ENCODE data around the gene KCTD15. TPM values are rescaled to one million over a fixed set of nuclear protein-coding genes. Genes with fewer than 3 reads are reported as not detected.

The KCTD15 gene
- total RNA-seq, 4 donors from 2014 or later, result 6.7 to 51.0 (median 22.1) TPM

DNA sequence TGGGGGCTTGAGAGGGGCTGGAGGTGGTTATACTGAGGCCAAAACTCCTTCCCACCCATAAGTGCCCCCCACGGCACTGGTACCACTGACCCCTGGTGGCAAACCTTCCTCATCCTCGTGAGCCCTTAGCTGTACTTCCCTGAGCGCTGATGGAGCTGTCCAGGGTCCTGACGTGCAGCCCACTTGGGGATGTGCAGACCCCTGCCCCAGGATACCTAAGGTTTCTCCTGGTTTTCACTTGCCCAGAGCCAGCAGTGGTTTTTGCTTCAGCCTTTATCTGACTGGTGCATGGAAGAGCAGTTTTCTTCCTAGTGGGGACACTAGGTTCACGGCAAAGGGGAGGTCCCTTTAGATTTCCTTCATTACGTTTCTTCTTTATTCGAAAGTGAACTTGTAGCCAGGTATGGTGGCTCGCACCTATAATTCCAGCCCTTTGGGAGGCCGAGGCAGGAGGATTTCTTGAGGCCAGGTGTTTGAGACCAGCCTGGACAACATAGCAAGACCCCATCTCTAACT is 28.7 kb upstream of the KCTD15 start:
- TF ChIP-seq EP300 (IDR thresholded peaks at IDR 0.05) (no peak), CTCF (IDR thresholded peaks at IDR 0.05) (no peak), POLR2A (IDR thresholded peaks at IDR 0.05) (no peak)
- H3K4me1 ChIP-seq, result no peaks in the 10 kb centered on the region
- no peak overlapping the region for H3K4me3 ChIP-seq
- no peak overlapping the region for H3K27ac ChIP-seq
- no peaks in the 10 kb centered on the region for H3K9me3 ChIP-seq
- H3K36me3 ChIP-seq, result no peaks in the 10 kb centered on the region
- WGBS, 2 donors, result 38 to 41% methylated on average over 9 of the region's 9 CpGs
- H3K27me3 ChIP-seq, result peaks cover 0 to 25% of the 10 kb centered on the region in 2 donors
- no peak for DNase-seq (ENCODE audit: low spot score in 2 of 2)

- no peaks in the 10 kb centered on the region for H3K9me3 ChIP-seq
- H3K27ac ChIP-seq, result no peak overlapping the region
- peaks cover 0 to 29% of the 10 kb centered on the region in 2 donors for H3K27me3 ChIP-seq
- no peak for DNase-seq (ENCODE audit: low spot score in 2 of 2)
- TF ChIP-seq EP300 (IDR thresholded peaks at IDR 0.05) (no peak), POLR2A (IDR thresholded peaks at IDR 0.05) (no peak), CTCF (IDR thresholded peaks at IDR 0.05) (no peak)
- H3K4me1 ChIP-seq, result no peaks in the 10 kb centered on the region
- 51 to 64% methylated on average over 6 of the region's 6 CpGs for WGBS, 2 donors
- no peaks in the 10 kb centered on the region for H3K36me3 ChIP-seq
- H3K4me3 ChIP-seq, result no peak overlapping the region
Observed at GRCh38 chr19:33769208-33769607, 27.5 kb upstream of the KCTD15 start.

DNA sequence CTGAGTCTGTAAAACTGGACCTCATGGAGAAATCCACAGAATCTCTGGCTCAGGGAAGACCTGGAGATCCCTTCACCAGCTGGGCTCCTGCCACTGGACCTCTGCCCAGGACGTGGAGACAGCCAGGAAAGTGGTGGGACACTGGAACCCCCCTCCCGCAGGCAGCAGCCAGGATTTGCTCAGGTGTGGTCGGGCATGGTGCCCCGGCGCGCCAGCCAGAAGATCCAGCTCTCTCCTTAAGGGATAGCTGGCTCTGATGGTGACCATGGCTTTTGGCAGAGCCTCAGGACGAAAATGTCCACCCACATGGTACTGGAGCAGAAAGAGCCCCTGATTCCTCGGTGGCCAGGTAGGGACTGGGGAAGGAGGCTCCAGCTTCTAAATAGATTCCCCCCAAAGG is 26.6 kb upstream of the KCTD15 start:
- H3K27me3 ChIP-seq, result peaks cover 0 to 29% of the 10 kb centered on the region in 2 donors
- no peak overlapping the region for H3K27ac ChIP-seq
- H3K36me3 ChIP-seq, result no peaks in the 10 kb centered on the region
- H3K4me3 ChIP-seq, result no peak overlapping the region
- no peaks in the 10 kb centered on the region for H3K4me1 ChIP-seq
- DNase-seq (ENCODE audit: low spot score in 2 of 2), result no peak
- no peak for TF ChIP-seq CTCF (IDR thresholded peaks at IDR 0.05)
- TF ChIP-seq POLR2A (IDR thresholded peaks at IDR 0.05), result no peak
- TF ChIP-seq EP300 (IDR thresholded peaks at IDR 0.05), result no peak
- no peaks in the 10 kb centered on the region for H3K9me3 ChIP-seq
- 30 to 58% methylated on average over 2 to 4 of the region's 8 CpGs for WGBS, 2 donors

GRCh38 chr19:33771384-33772101 is 25.1 kb upstream of the KCTD15 start:
- Histone ChIP-seq H3K27ac (no peak overlapping the region), H3K4me1 (no peaks in the 10 kb centered on the region), H3K9me3 (no peaks in the 10 kb centered on the region), H3K4me3 (no peak overlapping the region), H3K36me3 (no peaks in the 10 kb centered on the region), H3K27me3 (peaks cover 0 to 30% of the 10 kb centered on the region in 2 donors)
- WGBS, 2 donors, result 33 to 37% methylated on average over 13 to 19 of the region's 19 CpGs
- peak in 1 of 2 donors; percentile 73 for DNase-seq (ENCODE audit: low spot score in 2 of 2)
- TF ChIP-seq EP300 (IDR thresholded peaks at IDR 0.05) (no peak), CTCF (IDR thresholded peaks at IDR 0.05) (peak; percentile 64 to 85 (median 80))

- H3K4me1 ChIP-seq, result no peaks in the 10 kb centered on the region
- no peaks in the 10 kb centered on the region for H3K9me3 ChIP-seq
- WGBS, 2 donors, result 92 to 96% methylated on average over 61 to 72 of the region's 72 CpGs
- H3K27me3 ChIP-seq, result peaks cover 0 to 38% of the 10 kb centered on the region in 2 donors
- H3K36me3 ChIP-seq, result no peaks in the 10 kb centered on the region
- no peak for TF ChIP-seq EP300 (IDR thresholded peaks at IDR 0.05)
- no peak for TF ChIP-seq CTCF (IDR thresholded peaks at IDR 0.05)
- TF ChIP-seq POLR2A (IDR thresholded peaks at IDR 0.05), result no peak
- no peak overlapping the region for H3K4me3 ChIP-seq
- H3K27ac ChIP-seq, result no peak overlapping the region
- no peak for DNase-seq (ENCODE audit: low spot score in 2 of 2)
Observed at GRCh38 chr19:33772102-33772857, 24.4 kb upstream of the KCTD15 start.

All from tibial nerve (tissue), 4 donors.